GM19468 (cell line): ENCODE data around the gene LHCGR.
A peak's percentile ranks its signal among the peaks of the same experiment; 100 is the strongest.

Experiments used
- ATAC-seq: cut with Tn5 transposase; IDR thresholded peaks from one replicate; pipeline ENCODE4 v1.9.1; 2021; ENCODE audit warnings: mild to moderate bottlenecking, moderate library complexity, moderate number of reproducible peaks; ENCODE audit not compliant: unreplicated experiment; ENCODE audit errors: extremely low read depth

Gene LHCGR

DNA sequence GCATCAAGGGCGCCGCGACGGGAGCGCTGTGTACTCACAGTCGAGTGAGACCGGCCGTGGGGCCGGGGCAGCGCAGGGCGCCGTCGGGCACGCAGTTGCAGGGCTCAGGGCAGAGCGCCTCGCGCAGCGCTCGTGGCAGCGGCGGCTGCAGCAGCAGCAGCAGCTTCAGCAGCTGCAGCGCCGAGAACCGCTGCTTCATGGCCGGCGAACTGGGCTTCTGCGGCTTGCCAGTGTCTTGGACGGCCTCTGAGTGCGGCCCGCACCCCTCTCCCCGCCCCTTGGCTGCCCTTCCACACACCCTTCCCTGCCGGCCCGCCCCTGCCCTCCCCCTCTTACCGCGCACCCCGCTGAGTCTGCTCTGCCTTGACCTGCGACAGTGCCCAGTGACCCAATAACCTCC, at the start of gene LHCGR:
TSS of gene LHCGR (minus strand) at position 252 of the 400 bp plus-strand sequence. CDS start at position 199, 53 bp downstream.
- no peak for ATAC-seq

DNA sequence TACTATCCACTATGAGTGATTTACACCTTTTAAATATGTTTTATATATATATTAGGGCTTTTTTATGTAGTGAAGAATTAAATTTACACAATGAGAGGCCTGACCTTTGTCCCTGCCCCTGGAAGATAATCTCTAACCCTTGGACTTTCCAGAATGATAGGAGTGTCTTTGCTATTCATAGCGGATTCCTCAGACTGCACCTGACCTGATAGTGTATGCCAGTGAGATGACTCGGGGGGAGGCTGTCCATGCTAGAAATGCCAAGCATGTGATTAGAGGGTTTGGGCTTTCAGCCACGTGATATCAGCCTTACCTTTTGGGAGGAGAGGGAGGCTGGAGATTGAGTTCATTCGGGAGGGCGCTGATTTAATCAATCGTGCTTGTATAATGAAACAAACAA, 44.1 kb upstream of the LHCGR start:
- ATAC-seq: no peak

GRCh38 chr2:48795065-48795464, 39.5 kb upstream of the LHCGR start:
- ATAC-seq: no peak

GRCh38 chr2:48793671-48794070, 38.1 kb upstream of the LHCGR start:
- no peak for ATAC-seq

DNA sequence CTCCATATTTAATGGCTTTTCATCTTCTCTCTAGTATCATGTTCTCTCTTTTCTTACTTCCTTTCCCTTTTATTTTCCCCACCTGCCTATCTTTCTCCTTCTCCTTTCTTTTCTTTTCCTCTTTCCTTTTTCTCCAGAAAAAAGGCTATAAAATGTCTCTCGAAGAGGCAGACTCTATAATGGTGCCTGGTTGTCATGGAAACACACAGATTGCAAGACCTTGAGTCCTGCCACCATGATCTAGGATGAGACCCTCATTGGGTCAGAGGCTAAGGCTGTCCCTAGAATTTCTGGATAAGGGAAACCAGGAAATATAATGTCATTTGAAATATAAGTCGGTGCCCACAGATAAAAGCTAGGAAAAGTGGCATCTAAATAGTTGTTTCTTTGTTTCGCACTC, 36.5 kb upstream of the LHCGR start:
- ATAC-seq: no peak

- no peak for ATAC-seq
Observed at GRCh38 chr2:48790407-48791170, 35.1 kb upstream of the LHCGR start.

- ATAC-seq: no peak
Observed at GRCh38 chr2:48787580-48787979, 32.1 kb upstream of the LHCGR start.

DNA sequence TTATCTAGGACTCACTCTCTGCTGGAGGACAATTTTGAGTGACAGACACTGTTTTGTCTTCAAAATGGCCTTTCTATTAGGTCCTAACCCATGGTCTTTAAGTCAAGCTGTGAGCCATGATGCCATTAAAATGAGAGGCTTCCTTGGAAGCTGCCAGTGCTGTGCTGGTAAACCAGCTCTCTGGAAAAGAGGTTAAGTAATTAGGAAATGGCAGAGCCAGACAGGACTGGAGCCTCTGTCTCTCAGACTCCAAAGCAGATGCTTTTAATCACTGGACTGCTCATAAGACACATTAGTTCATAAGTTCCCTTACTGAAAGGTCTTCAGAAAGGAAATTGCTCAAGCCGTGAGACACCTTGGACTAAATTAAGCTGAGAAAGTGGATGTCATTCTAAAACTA, 25.8 kb upstream of the LHCGR start:
- no peak for ATAC-seq

DNA sequence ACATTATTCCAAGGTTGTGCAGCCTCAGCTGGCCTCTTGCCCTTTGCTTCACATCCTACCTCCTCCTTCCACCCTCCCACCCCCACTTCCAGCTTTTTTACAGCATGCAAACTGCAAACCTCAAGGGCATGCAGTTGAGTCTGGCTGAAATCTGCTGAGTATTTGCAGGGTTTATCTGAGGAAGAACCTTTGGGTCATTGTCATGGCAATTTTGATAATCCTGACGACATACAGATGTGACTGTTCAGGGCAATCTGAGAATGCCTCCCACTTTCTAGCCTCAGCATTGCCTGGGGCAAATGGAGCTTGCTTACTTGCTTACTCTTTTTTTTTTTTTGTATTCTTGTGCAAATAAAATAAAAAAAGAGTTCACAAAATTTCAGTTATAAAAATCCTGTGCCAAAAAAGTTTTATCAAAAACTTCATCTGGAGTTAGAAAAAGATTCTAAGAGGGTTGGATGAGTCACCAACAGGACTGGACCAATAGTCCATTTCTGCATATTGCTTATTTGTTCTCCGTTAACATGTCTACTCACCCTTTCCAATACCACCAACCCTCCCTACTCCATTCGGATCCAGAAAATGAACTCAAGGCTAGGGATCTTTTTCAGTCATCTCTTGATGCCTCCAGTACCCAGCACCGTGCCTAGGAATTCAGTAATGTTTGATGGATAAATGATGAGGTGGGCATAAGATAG, 23.6 kb upstream of the LHCGR start:
- ATAC-seq: no peak

DNA sequence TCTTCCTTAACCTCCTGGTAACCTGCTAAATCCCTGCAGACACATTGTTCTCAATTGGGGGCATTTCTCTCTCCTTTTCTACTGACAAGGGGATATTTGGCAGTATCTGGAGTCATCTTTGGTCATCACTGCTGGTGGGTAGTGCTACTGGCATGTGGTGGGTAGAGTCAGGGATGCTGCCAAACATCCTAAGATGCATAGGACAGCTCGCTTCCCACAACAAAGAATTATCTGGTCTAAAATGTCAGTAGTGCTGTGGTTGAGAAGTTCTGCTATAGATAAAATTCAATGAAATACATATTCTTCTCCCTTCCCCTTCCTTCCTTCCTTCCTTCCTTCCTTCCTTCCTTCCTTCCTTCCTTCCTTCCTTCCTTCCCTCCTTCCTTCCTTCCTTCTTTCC, 18.7 kb upstream of the LHCGR start:
- no peak for ATAC-seq

GRCh38 chr2:48771241-48772014, 15.9 kb upstream of the LHCGR start:
- ATAC-seq: no peak

- no peak for ATAC-seq
Observed at GRCh38 chr2:48770181-48770580, 14.7 kb upstream of the LHCGR start.

- no peak for ATAC-seq
Observed at GRCh38 chr2:48768669-48769068, 13.1 kb upstream of the LHCGR start.

- ATAC-seq: no peak
Observed at GRCh38 chr2:48767330-48767729, 11.8 kb upstream of the LHCGR start.

DNA sequence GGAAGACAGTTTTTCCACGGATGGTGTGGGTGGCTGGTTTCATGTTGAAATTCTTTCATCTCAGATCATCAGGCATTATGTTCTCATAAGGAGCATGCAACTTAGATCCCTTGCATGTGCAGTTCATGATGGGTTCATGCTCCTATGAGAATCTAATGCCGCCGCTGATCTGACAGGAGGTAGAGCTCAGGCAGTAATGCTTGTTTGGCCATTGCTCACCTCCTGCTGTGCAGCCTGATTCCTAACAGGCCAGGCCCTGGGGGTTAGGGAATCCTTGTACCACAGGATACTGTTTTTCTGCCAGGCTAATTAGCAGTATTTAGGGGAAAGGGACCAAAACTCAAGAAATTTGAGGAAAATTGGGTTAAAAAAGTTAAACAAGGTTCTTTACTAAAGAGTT, 5.3 kb upstream of the LHCGR start:
- no peak for ATAC-seq

GRCh38 chr2:48759682-48760081, 4.2 kb upstream of the LHCGR start:
- no peak for ATAC-seq

GRCh38 chr2:48756289-48756688, 765 bp upstream of the LHCGR start:
- ATAC-seq: no peak

GRCh38 chr2:48754874-48755273, 650 bp downstream of the LHCGR start:
- ATAC-seq: no peak

DNA sequence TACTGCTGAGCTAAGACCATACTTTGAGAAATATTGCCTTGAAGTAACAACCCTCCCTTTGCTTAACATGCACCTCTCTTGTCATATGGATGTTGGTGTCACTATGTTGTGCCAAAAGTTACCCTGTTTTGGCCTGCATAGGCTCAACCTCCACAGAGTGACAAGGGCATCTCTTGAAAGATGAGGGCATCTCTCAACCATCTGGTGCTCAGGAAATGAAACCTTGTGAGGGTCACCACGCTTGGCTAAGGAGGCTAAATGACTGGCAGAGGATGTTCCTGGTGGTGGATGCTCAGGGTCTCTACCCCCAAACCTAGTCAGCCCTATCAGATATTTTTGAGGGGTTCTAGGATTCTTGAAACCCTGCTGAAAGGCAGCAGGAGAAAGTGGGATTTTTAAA, 2.3 kb downstream of the LHCGR start:
- ATAC-seq: no peak

DNA sequence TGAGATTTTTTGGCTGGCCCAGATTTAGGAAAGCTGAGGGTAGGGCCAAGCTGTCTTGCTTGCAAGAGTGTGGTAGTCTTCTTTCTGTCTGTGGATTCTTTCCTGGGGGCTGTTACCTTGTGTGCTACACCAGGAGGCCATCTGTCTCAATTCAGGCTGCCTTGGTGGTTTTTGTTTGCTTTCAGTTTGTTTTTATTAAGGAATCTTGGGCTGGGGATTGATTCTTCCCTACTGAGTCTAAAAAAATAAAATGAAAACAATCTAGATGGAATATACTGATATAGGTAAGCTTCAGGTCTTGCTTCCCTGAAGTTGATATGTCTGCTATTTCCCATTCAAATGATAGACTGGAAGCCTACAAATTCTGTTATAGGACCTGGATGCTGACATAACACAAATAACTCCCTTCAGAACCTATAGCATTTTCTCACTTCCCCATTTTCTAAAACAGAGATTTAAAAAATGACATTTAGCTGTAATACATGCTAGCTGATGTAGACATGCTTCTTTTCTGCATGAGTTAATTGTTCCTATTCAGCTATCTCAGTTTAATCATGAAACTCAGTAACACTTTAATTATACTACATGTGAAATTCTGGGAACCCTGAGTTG, 5.3 kb downstream of the LHCGR start:
- ATAC-seq: peak; percentile 68
